Measurements from ENCODE around the gene PPM1H.
"Not testable (repeated sequence)": the region's sequence is repeated elsewhere in the genome, so short reads cannot be mapped to it uniquely, and the experiment has no call there.

Gene PPM1H

DNA sequence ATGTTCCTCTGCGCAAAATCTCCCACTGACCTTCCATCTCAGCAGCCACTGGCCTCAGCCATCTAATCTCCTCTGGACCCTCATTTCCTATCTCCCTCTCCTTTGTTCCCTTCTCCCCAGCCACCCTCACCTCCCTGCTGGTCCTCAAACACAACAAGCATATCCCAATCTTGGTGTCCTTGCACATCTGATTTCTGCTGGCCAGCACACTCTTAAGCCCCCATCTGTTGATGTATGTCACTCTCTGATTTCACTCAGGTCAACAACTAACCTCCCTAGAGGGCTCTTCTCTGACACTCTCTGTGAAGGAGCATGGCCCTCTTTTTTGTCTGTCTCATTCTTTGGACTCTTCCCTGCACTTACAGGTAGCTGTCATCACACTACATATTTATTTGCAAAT is 25.6 kb downstream of the PPM1H start:
- no peak for DNase-seq (ENCODE audit: low read depth in 2 of 2, low spot score in 1 of 2)

GRCh38 chr12:62908674-62909073 is 26.3 kb downstream of the PPM1H start:
- DNase-seq (ENCODE audit: low read depth in 2 of 2, low spot score in 1 of 2) = no peak

DNA sequence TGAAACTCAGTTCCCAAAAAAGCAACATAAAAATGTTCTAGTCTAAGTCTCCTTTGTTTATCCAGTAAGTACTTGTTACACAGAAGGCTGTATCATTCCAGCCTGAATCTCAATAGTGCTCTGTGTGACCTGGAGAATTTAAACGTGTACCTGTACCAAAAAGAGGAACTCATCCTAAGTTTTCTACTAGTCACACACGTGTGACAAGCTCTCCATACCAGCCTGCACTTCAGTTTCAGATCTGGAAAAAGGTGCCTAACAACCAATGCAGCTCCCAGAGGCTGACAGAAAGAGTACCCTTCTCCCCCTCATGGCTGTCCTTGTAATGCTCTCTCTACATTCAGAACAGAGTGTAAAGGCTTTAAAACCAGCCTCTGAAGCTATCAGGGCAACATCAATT is 27.4 kb downstream of the PPM1H start:
- DNase-seq (ENCODE audit: low read depth in 2 of 2, low spot score in 1 of 2) = no peak

- no peak for DNase-seq (ENCODE audit: low read depth in 2 of 2, low spot score in 1 of 2)
Observed at GRCh38 chr12:62907078-62907477, 27.9 kb downstream of the PPM1H start.

DNA sequence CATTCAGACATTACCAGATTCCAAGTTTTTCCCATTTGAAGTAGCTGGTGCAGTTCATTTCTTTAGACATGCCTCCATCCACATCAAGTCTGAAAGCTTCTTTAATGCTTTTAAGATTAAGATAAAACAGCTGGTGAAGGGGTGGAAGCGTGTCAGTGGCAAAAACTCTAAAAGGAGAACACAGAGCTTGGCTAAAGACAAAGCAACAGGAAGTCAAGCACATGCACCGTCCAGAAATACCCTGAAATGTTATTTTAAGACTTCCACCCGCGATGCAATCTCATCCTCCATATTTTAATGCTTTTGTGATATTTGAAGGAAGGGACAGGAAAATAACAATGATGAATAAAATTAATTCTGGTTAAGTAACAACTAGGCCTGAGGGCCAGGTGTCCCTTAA is 31.8 kb downstream of the PPM1H start:
- DNase-seq (ENCODE audit: low read depth in 2 of 2, low spot score in 1 of 2) = no peak

- no peak for DNase-seq (ENCODE audit: low read depth in 2 of 2, low spot score in 1 of 2)
Observed at GRCh38 chr12:62900686-62901272, 34.2 kb downstream of the PPM1H start.

DNA sequence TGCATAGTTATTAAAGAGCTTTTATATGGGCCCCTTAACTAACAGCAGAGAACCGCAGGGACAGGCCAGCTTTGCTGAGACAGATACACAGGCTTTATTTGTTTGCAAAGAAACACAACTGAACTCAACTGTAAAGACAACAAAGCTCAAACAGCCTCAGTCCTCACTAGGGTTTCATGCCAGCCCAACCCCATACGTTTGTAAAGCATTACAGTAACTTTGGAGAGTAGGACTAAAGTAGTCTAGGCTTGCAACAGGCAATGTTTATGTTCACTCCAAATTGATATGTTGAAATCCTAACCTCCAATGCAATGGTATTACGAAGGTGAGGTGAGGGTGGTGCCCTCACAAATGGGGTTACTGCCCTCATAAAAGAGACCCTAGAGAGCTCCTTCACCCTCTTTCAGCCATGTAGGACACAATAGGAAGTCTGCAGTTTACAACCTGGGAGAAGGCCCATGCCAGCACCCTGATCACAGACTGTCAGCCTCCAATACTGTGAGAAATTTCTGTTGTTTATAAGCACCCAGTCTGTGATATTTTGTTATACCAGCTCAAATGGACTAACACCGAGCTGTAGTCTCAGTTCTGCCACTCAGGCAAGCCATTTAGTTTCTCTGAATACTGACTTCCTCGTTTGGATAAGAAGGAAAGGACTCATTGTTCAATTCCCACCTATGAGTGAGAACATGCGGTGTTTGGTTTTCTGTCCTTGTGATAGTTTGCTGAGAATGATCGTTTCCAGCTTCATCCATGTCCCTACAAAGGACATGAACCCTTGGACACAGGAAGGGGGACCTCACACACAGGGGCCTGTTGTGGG is 35.2 kb downstream of the PPM1H start:
- DNase-seq (ENCODE audit: low read depth in 2 of 2, low spot score in 1 of 2) = no peak

- no peak for DNase-seq (ENCODE audit: low read depth in 2 of 2, low spot score in 1 of 2)
Observed at GRCh38 chr12:62898526-62898925, 36.4 kb downstream of the PPM1H start.

DNA sequence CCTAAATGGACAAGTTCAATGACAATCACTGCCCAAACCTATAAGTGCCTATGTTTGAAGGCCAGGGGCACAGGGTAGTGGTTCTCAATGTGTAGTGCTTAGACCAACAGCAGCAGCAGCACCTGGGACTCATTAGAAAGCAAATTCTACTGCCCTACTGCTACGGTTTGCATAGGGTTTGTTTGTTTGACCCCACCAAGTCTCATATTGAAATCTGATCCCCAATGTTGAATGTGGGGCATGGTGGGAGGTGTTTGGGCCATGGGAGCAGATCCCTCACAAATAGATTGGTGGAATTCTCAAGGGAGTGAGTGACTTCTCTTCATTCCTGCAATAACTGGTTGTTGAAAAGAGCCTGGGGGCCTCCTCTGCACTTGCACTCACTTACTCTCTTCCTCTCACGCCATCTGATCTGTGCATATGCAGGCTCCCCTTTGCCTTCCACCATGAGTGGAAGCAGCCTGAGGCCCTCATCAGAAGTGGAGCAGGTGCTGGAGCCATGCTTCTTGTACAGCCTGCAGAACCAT is 39.5 kb downstream of the PPM1H start:
- no peak for DNase-seq (ENCODE audit: low read depth in 2 of 2, low spot score in 1 of 2)

DNA sequence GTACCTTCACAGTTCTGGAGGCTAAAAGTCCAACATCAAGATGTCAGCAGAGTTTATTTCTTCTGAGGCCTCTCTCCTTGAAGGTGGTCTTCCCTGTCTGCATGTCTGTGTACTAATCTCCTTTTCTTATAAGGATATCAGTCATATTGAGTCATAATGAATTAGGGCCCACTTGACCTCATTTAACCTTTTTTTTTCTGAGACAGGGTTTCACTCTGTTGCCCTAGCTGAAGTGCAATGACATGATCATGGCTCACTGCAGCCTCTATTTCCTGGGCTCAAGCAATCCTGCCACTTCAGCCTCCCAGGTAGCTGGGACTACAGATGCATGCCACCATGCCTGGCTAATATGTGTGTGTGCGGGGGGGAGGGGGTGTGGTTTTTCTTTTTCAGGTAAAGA is 41.7 kb downstream of the PPM1H start:
- no peak for DNase-seq (ENCODE audit: low read depth in 2 of 2, low spot score in 1 of 2)

- DNase-seq (ENCODE audit: low read depth in 2 of 2, low spot score in 1 of 2) = no peak
Observed at GRCh38 chr12:62891805-62892549, 43.0 kb downstream of the PPM1H start.

- DNase-seq (ENCODE audit: low read depth in 2 of 2, low spot score in 1 of 2) = no peak
Observed at GRCh38 chr12:62888454-62889110, 46.4 kb downstream of the PPM1H start.

DNA sequence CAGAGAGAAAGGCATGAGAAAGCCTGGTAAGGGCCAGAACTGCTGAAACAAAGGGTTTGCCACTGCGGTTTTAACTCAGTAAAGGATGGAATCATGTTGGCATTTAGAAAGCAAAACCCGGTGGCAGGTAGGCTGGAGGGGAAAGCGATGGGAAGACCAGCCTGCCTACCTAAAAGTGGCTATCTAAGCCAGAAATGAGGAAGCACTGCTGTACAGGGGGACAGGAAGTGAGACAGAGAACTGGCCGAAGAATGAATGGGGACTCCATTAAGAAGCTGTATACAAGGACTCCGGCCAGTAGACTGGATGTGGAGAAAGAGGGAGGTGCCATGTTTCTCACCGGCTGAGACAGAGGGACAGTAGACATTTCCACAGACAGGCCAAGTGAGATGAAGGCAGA is 48.2 kb downstream of the PPM1H start:
- DNase-seq (ENCODE audit: low read depth in 2 of 2, low spot score in 1 of 2) = no peak

DNA sequence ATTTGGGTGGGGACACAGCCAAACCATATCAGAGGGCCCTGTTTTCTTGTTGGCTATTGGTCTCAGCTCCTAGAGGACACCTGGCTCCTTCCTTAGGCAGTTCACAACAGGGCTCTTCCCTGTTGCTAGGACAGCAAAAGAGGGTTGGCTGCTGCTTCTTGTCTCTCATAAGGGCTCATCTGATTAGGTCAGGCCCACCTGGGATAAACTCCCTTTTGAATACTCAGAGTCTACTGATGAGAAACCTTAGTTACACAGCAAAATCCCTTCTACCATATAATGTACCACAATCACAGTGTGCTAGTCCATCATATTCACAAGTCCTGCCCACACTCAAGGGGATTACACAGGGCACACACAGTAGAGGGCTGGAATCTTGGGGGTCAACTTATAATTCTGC is 49.7 kb downstream of the PPM1H start:
- DNase-seq (ENCODE audit: low read depth in 2 of 2, low spot score in 1 of 2) = no peak

- not testable (repeated sequence) for DNase-seq (ENCODE audit: low read depth in 2 of 2, low spot score in 1 of 2)
Observed at GRCh38 chr12:62884832-62885231, 50.1 kb downstream of the PPM1H start.

DNA sequence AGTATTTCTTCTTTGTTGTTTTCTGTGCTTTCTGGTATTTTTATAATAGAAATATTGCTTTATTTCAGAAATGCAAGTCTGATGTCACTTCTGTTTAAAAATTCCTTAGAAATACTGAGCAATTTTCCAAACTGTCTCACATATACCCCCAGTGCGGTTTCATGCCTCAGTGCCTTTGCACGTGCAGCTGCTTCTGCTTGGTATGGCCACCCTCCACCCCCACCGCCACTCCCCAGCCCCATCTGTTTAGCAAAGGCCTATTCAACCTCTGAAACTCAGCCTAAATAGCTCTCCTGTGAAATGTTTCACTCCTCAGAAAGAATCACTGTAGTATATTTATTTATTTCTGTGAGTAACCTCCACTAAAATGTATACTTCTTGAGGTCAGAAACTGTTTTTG is 52.3 kb downstream of the PPM1H start:
- no peak for DNase-seq (ENCODE audit: low read depth in 2 of 2, low spot score in 1 of 2)

- DNase-seq (ENCODE audit: low read depth in 2 of 2, low spot score in 1 of 2) = no peak
Observed at GRCh38 chr12:62882140-62882539, 52.8 kb downstream of the PPM1H start.

- DNase-seq (ENCODE audit: low read depth in 2 of 2, low spot score in 1 of 2) = no peak
Observed at GRCh38 chr12:62879691-62880090, 55.3 kb downstream of the PPM1H start.

DNA sequence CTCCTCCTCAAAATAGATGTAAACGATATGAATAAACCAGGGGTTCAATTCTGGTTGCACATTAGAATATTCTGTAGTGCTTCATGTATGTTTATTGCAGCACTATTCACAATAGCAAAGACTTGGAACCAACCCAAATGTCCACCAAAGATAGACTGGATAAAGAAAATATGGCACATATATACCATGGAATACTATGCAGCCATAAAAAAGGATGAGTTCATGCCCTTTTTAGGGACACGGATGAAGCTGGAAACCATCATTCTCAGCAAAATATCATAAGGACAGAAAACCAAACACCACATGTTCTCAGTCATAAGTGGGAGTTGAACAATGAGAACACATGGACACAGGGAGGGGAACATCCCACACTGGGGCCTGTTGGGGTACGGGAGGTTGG is 55.7 kb downstream of the PPM1H start:
- not testable (repeated sequence) for DNase-seq (ENCODE audit: low read depth in 2 of 2, low spot score in 1 of 2)

DNA sequence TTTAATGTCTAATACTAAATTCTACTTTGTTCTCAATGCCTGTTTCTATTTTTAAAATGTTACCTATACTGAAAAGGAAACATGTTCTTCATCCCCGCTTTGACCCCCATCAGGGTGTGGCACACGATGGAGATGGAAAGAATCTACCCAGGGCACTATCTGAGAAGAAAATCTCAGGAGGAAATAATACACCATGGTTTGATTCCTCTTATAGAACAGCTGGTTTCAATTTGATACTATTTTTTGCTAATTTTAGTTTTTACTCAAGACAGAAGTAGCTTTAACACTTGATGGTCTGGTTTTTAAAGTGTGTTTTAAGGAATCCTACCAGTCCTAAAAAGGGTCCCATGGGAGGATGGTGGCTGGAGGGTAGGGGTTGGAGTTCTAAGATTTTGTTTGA is 56.7 kb downstream of the PPM1H start:
- DNase-seq (ENCODE audit: low read depth in 2 of 2, low spot score in 1 of 2) = no peak

DNA sequence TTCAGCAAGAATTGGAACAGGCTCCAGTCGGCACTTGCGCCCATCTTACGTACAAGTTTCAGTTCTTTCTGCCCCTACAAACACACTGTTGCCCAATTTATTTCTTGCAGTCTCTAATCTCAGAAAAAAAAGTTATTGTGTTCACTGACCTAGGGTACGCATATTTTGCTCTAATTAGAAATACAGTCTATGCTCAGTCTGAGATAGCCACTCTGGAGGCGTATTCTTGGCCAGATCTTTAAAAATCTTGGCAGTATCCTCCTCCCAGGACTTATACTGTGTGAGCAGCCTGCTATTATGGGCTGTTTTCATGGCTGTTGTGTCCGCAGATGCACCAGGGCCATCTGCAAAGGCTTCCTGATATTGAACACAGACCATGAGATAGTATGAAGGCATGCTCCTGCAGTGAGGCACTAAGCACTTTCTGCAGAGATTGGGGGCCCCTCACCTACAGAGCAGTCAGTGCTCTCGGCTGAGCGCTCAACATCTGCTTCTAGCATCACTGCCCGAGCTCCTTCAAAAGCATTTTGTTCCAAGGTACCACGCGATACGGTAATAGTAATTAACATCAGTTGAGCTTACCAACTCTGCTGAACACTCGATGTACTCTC is 57.9 kb downstream of the PPM1H start:
- DNase-seq (ENCODE audit: low read depth in 2 of 2, low spot score in 1 of 2) = no peak
